Middle frontal gyrus (tissue), 1 donor: Measurements from ENCODE around the gene AHNAK2.
"Not testable (repeated sequence)": the region's sequence is repeated elsewhere in the genome, so short reads cannot be mapped to it uniquely, and the experiment has no call there.

ENCODE experiments used
- DNase-seq: peaks from one replicate; pipeline ENCODE4 v3.0.0-alpha.2; 2015; ENCODE audit warnings: low spot score; ENCODE audit errors: extremely low spot score

Gene AHNAK2

DNA sequence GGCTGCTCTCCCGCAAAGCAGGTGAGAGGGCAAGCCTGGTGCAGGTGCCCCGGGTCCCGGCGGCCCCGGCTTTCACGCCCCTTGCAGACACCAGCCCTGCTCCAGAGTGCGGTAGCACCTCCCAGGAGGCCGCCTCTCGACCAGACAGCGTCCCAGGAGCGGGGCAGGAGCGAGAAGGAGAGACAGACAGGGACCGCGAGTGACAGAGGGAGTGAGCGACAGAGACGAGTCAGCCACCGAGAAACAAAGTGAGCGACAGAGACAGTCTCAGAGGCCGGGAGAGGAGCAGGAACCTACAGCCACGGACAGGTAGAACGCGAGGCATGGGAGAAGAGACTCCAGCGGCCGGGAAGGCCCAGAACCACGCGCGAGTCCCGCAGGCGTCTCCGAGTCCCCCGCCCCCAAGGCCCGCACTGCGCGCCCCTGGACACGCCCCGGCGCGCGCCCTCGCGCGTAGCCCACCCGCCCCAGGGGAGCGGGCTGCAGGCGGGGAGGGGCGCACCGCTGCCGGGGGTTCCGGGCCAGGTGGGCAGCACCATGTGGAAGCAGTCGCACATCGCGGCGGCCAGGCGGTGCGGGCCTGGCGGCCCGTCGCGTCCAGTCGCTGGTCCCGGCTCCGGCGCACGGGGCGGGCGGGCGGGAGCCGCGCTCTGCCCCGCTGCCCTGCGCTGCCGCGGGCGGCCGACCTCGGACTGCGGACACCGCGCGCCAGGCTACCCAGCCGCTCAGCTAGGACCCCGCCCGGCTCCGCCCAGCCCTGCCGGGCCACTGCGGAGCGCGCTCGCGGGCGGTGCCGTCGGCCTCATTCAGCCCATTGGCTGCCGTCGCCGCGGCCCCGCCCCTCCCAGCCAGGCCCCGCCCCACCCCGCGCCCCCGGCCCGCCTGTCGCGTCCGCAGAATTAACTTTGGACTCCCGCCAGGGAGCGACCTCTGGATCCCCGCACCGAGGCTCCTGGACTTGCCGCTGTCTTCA lies at the start of gene AHNAK2:
Gene AHNAK2, minus strand, starts transcription at position 694 of the 973 bp plus-strand sequence. Its CDS starts 137 bp downstream, at position 557.
- DNase-seq: no peak

- not testable (repeated sequence) for DNase-seq
These were observed 49.5 kb upstream of the AHNAK2 start for GRCh38 chr14:105027718-105028117.

DNA sequence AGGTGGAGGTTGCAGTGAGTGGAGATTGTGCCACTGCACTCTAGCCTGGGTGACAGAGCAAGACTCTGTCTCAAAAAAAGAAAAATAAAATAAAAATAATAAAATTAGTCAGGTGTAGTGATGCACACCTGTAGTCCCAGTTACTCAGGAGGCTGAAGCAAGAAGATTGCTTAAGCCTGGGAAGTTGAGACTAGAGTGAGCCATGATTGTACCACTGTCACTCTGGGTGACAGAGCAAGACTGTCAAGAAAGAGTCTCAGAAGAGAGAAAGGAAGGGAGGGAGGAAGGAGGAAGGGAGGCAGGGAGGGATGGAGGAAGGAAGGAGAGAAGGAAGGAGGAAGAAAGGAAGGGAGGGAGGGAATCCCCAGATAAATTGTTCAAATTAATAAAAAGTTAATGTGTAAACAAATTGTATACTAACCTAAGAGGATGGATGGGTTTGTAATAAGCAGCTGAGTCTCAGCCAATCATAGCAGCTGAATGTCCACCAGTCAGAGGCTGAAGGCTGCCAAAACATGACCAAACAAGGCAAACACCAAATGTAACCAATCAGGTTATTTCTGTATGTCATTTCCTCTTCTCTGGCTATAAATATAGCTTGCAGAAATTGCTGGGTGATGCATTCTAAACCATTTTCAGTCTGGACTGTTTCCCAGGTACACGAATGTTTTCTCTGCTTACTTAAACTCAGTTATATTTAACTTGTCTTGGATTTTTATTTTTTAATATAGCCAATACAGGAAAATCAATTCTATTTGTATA lies 48.8 kb upstream of the AHNAK2 start:
- no peak for DNase-seq

DNA sequence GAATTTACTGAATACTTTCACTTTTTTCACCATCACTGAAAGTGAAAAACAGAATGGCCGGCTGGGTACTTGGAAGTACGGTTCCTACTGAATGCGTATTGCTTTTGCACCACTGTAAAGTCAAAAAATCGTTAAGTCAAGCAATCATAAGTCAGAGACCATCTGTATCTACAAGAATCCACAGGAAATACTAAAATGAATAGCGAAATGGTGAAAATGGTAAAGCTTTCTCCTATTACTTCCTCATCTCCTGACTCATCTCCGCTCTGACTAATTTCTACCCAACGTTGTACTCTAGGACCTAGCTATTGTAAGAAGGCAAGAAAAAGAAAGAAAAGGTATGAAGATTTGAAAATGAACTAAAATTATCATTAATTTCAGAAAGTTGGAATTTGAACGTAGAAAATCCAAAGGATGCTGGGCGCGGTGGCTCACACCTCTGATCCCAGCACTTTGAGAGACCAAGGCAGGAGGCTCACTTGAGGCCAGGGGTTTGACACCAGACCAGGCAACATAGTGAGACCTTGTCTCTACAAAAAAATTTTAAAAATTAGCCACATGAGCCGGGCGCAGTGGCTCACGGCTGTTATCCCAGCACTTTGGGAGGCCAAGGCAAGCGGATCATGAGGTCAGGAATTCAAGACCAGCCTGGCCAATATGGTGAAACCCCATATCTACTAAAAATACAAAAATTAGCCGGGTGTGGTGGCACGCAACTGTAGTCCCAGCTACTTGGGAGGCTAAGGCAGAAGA lies 48.0 kb upstream of the AHNAK2 start:
- DNase-seq: no peak

- DNase-seq: no peak
These were observed 47.3 kb upstream of the AHNAK2 start for GRCh38 chr14:105025429-105025828.

GRCh38 chr14:105023791-105024480 lies 45.8 kb upstream of the AHNAK2 start:
- no peak for DNase-seq

DNA sequence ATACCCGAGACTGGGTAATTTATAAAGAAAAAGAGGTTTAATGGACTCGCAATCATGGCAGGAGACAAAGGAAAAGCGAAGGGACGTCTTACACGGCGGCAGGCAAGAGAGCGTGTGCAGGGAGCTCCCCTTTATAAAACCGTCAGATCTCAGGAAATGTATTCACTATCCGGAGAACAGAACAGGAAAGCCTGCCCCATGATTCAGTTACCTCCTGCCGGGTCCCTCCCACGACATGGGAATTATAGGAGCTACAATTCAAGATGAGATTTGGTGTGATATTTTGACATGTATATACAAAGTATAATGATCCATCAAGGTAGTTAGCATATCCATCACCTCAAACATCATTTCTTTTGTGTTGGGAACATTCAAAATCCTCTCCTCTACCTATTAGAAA lies 45.0 kb upstream of the AHNAK2 start:
- no peak for DNase-seq

DNA sequence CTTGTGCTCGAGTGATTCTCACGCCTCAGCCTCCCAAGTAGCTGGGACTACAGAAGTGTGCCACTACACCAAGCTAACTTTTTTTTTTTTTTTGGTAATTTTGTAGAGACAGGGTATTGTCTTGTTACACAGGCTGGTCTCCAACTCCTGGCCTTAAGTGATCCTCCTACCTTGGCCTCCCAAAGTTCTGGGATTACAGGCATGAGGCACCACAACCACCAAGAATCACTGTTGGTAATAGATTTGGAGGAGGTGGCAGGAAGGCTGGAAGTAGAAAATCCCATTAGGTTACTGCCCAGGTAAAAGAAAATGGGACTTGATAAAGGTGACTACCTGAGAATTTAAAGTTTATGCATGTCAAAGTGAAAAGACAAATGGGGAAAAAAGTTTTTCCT lies 44.1 kb upstream of the AHNAK2 start:
- no peak for DNase-seq

DNA sequence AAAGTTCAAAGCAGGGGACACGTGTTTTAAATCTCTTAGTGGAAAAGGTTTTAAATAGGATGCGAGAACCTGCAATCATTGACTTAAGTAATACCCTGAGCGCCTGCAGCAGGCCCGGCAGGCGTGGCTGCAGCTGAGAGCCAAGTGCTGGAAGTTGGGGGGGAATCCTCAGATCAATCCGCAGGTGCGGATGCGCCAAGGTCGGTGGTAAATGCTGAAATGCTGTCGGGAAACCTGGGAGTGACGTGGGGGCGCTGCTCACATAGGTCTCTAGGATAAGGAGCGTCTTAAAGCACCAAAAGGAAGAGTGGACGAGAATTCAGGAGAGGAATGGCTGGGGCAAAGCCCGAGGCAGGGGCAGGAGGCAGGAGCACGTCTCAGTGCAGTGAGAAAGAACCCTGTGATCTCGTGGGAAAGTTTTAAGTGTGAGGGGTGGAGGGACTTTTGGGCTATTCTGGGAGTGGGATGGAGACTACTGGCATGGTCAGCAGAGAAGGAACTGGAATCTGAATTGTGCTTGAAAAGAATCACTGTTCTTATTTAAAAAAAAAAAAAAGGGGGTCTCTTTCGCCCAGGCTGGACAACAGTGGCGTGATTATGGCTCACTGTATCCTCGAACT lies 43.6 kb upstream of the AHNAK2 start:
- DNase-seq: no peak

GRCh38 chr14:105020815-105021655 lies 42.9 kb upstream of the AHNAK2 start, which contains the start of gene CDCA4:
Gene CDCA4, minus strand, starts transcription at chr14:105021083. Its CDS starts 9,154 bp downstream, at chr14:105011929.
- DNase-seq: peak; percentile 94

DNA sequence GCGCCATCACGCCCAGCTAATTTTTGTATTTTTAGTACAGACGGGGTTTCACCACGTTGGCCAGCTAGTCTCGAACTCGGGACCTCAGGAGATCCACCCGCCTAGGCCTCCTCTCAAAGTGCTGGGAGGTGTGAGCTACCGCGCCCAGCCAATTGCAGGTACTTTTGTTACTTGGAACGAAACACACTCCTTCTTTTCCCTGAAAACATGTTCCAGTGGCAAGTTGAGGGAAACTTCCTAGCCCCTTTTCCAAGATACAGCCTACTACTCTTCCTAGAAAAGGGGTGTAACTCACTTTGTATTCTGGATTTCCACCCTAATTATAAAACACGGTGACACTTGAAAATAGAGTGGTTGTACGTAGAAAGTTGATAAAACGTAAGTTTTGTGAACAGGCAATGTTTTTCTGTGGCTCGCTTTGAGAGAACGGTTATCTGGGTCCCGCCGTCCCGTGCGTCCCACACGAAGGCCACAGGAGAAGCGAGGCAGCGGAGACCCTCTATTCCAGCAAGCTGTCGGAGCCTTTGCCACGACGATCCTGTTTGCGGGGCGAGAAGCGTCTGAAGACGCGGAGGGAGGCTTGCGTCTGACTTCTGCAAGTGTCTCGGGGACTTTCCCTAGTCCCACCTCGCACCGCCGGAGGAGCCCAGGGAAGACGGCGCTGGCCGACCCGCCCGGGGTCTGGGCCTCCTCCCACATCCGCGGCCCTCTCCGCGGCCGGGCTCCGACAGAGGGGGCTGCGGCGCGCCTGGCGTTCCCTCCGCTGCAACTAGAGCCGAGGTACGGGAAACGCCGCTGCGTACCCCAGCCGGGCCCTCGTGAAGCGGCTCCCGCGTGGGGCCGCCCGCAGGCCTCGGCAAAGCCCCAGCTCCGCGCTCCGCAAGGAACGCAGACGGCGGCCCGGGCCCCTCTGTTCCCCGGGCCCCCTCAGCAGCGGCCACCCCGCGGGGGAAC lies 42.0 kb upstream of the AHNAK2 start:
- no peak for DNase-seq

DNA sequence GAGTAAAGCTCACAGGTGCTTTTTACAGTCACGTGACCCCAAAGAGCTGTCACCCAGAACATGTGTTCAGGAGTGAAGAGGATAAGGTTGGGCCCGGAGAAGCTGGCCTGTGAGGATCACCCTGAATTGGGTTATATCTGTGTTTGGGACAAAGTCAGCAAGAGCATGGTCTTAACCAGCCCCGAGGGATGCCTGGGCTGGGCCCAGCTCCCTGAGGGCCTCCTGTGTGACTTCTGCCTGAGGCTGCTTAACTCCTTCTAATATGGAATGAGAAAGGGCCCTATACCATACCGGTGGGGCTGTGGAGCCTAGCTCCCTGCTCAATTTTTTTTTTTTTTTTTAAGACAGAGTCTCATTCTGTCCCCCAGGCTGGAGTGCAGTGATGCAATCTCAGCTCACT lies 40.2 kb upstream of the AHNAK2 start:
- DNase-seq: no peak

- no peak for DNase-seq
These were observed 37.7 kb upstream of the AHNAK2 start for GRCh38 chr14:105015905-105016304.

DNA sequence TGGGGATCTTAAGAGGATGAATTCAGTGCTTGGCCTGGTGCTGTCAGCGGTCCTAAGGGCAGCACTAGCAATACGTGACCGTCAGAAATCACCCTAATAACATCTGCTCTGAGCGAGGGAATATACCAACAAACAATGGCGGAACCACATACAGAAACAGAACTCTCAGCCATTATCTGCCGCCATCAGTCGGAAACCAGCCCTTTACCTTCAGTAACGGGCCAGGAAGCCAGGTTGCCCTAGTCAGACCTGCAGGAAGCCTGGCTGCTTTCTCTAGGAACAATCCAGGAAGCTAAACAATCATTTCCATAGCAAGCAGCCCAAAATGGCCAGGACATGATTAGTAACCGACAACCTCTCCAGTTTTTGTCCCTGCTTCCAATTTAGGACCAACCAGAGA lies 37.1 kb upstream of the AHNAK2 start:
- no peak for DNase-seq

GRCh38 chr14:105014631-105015030 lies 36.5 kb upstream of the AHNAK2 start:
- DNase-seq: no peak

- DNase-seq: no peak
These were observed 35.9 kb upstream of the AHNAK2 start for GRCh38 chr14:105014032-105014431.

DNA sequence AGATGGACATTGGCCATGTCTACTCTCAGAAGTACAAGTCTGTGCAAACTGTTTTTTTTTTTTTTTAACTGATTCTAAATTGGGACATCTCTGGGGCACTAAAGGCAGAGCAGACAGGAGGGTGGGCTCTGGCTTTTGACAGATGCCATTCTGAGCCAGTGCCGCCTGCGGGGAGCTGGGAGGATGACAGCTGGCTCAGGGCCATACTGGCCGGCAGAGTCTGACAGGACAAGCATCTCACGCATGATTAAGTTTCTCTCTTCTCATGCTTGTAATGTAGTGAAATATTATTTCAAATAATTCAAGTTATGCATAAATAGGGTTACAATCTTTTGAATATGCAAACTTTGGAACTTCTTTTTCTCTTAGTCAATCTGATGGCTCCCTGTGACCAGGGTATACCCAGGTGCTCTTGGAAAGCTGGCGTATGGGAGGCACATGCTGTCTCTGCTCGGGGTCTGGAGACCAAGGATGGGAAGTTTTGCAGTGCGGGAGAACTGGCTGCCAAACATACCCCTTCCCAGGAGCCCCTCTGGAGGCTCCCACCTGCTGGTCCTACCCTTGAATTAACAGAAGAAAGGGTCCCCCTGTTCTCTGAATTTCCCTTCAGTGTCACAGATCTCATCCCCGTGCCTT lies 35.1 kb upstream of the AHNAK2 start:
- no peak for DNase-seq
